ENCODE measurements around the gene VASP.

VASP gene

DNA sequence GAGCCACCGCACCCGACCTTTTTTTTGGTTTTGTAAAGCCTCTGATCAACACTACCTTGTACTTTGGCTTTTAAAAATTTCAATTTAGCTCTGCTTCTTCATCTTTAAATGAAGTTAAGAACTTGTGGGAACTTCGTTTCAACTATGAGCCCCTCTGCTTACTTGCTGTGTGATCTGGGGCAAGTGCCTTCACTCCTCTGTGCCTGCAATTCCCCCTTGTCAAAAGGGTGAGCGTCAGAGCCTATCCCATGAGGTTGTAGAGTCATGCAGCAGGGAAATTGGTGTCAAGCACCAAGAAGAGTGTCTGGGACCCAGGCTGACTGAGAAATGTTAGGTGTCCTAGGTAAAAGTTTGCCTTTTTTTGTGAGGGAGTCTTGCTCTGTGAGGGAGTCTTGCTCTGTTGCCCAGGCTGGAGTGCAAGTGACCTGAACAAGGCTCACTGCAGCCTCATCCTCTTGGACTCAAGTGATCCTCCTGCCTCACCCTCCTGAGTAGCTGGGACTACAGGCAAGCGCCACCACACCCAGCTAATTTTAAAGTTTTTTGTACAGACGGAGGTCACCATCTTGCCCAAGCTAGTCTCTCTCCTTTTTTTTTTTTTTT, 5.7 kb downstream of the VASP start:
- H3K27me3 ChIP-seq (ENCODE audit: control insufficient read depth, insufficient read depth, low read length) = no peaks in the 10 kb centered on the region
- no peak overlapping the region for H3K4me3 ChIP-seq (ENCODE audit: low read length)
- no peaks in the 10 kb centered on the region for H3K9me3 ChIP-seq (ENCODE audit: control insufficient read depth, low read length)
- H3K36me3 ChIP-seq (ENCODE audit: control insufficient read depth, insufficient read depth, low read length) = no peaks in the 10 kb centered on the region
- H3K4me1 ChIP-seq (ENCODE audit: control insufficient read depth, insufficient read depth, low read length) = peaks cover 63% of the 10 kb centered on the region
- no peak overlapping the region for H3K9ac ChIP-seq (ENCODE audit: low read length)

DNA sequence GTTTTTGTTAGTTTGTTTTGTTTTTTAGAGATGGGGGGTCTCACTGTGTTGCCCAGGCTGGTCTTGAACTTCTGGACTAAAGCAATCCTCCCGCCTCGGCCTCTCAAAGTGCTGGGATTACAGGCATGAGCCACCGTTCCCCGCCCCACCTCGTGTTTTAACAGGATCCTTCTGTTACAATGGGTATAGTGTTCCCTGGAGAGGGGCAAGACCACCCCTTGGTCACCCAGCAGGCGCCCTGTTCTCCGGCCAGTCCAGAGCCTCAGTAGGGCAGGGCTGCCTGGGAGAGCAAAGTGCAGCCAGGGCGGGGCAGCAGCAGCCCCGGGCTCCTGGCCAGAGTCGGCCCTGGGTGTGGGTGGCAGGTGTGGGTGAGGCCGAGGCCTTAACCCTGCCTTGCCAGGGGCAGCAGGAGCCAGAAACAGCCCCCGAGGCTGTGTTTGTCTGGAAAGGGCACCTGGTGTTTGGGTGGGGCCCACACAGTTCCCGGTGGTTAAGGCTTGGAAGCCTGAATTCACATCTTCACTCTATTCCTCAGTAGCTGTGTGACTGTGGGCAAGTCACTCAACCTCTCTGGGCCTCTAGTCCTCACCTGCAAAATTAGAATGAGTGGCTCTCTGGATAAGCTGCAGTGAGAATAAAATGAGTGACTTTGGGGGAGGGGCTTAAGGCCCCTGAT, 7.2 kb downstream of the VASP start:
- peaks cover 66% of the 10 kb centered on the region for H3K4me1 ChIP-seq (ENCODE audit: control insufficient read depth, insufficient read depth, low read length)

DNA sequence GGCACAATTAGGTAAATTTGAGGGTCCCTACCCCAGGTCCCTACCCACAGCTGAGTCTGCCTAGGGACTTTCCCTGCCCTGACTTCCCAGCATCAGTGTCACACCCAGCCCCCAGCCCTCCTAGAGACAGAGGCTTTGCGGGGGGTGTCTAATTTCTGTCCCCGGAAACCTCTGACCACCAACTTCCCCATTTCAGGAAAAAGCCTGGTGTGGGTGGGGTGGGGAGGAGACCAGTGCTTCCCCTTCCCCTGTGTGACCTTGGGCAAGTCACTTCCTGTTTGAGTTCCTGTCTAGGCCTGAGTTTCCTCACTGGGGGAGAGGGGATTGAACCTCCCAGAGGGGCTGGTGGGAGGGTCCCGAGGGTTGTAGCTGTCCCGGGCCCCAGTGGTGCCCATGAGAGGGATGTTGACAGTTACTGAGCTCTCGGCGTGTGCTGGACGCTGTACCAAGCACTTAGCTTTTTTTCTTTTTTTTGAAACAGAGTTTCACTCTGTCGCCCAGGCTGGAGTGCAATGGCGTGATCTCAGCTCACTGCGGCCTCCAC, 7.9 kb downstream of the VASP start:
- peak overlapping the region; percentile 1 for H3K4me3 ChIP-seq (ENCODE audit: low read length)
- H3K9me3 ChIP-seq (ENCODE audit: control insufficient read depth, low read length) = no peaks in the 10 kb centered on the region
- no peaks in the 10 kb centered on the region for H3K27me3 ChIP-seq (ENCODE audit: control insufficient read depth, insufficient read depth, low read length)
- H3K4me1 ChIP-seq (ENCODE audit: control insufficient read depth, insufficient read depth, low read length) = peaks cover 65% of the 10 kb centered on the region
- H3K36me3 ChIP-seq (ENCODE audit: control insufficient read depth, insufficient read depth, low read length) = no peaks in the 10 kb centered on the region
- peak overlapping the region; percentile 76 for H3K9ac ChIP-seq (ENCODE audit: low read length)

More for the DNA sequence above, 7.2 kb downstream of the VASP start:
- Histone ChIP-seq H3K36me3 (ENCODE audit: control insufficient read depth, insufficient read depth, low read length) (no peaks in the 10 kb centered on the region), H3K27me3 (ENCODE audit: control insufficient read depth, insufficient read depth, low read length) (no peaks in the 10 kb centered on the region), H3K9ac (ENCODE audit: low read length) (peak overlapping the region; percentile 76), H3K4me3 (ENCODE audit: low read length) (peak overlapping the region; percentile 1), H3K9me3 (ENCODE audit: control insufficient read depth, low read length) (no peaks in the 10 kb centered on the region)

DNA sequence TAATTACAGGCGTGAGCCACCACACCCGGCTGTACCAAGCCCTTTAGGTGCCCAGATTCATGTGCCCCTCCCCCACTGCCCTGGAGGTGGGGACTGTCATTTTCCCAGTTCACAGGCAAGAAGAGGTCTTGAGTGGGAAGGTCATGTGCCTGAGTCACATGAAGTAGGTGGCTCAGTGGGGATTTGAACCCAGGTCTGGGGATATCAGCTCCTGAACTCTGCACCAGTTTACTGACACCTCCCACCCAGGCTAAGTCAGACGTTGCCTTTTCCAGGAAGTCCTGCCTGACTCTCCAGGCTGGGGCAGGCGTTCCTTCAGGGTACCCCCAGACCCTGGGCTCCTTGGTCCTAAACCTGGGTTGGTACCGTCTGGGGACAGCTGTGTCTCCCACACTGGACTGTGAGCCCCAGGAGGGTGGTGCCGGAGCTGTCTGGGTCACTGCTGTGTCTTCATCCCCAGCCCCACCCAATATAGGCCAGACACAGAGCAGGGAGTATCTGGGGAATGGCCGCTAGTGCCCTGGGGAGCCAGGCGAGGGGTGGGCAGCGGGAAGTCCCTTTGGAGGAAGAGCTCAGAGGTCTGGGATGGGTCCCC, 8.6 kb downstream of the VASP start:
- peak overlapping the region; percentile 35 for H3K9ac ChIP-seq (ENCODE audit: low read length)
- H3K36me3 ChIP-seq (ENCODE audit: control insufficient read depth, insufficient read depth, low read length) = no peaks in the 10 kb centered on the region
- H3K4me3 ChIP-seq (ENCODE audit: low read length) = no peak overlapping the region

DNA sequence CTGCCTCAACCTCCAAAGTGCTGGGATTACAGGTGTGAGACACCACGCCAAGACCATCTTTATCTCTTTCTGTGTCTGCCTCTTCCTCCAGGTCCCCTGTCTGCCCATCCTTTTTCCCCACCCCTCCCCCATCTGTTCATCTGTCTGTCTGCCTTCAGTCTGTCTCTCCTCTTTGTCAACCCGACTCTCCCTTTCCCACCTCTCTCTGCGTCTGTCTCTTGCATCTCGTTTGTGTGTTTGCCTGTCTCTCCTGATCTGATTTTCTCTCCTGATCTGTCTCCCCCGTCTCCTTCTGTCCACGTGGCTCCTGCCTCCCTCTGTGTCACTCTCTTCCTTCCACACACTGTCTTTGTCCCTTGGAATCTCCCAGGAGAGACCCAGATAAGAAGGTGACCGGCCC, 10.0 kb downstream of the VASP start:
- H3K36me3 ChIP-seq (ENCODE audit: control insufficient read depth, insufficient read depth, low read length) = peaks cover 4% of the 10 kb centered on the region

More for the DNA sequence above, 8.6 kb downstream of the VASP start:
- Histone ChIP-seq H3K9me3 (ENCODE audit: control insufficient read depth, low read length) (no peaks in the 10 kb centered on the region), H3K4me1 (ENCODE audit: control insufficient read depth, insufficient read depth, low read length) (peaks cover 66% of the 10 kb centered on the region), H3K27me3 (ENCODE audit: control insufficient read depth, insufficient read depth, low read length) (no peaks in the 10 kb centered on the region)

DNA sequence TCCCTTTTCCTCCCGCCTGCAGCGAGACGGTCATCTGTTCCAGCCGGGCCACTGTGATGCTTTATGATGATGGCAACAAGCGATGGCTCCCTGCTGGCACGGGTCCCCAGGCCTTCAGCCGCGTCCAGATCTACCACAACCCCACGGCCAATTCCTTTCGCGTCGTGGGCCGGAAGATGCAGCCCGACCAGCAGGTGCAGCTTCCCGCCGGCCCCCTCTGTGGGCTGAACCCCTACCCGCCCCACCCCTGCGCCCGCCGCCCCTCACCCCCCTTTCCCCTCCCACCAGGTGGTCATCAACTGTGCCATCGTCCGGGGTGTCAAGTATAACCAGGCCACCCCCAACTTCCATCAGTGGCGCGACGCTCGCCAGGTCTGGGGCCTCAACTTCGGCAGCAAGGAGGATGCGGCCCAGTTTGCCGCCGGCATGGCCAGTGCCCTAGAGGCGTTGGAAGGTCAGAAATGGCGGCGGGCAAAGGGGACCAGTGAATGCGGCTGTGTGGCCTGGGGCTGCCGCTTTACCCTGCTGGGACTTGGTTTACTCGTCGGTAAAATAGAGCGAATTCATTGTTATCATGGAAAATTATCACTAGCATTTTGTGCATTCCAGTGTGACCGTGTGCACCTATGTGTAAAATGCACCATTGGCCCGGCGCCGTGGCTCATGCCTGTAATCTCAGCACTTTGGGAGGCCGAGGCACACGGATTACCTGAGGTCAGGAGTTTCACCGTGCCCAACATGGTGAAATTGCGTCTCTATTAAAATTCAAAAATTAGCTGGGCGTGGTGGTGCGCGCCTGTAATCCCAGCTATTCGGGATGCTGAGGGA, 10.6 kb downstream of the VASP start:
- H3K4me3 ChIP-seq (ENCODE audit: low read length) = no peak overlapping the region
- H3K36me3 ChIP-seq (ENCODE audit: control insufficient read depth, insufficient read depth, low read length) = peaks cover 7% of the 10 kb centered on the region
- H3K9me3 ChIP-seq (ENCODE audit: control insufficient read depth, low read length) = no peaks in the 10 kb centered on the region
- no peaks in the 10 kb centered on the region for H3K27me3 ChIP-seq (ENCODE audit: control insufficient read depth, insufficient read depth, low read length)
- peaks cover 74% of the 10 kb centered on the region for H3K4me1 ChIP-seq (ENCODE audit: control insufficient read depth, insufficient read depth, low read length)
- no peak overlapping the region for H3K9ac ChIP-seq (ENCODE audit: low read length)

More for the DNA sequence above, 10.0 kb downstream of the VASP start:
- H3K4me3 ChIP-seq (ENCODE audit: low read length) = no peak overlapping the region
- H3K27me3 ChIP-seq (ENCODE audit: control insufficient read depth, insufficient read depth, low read length) = no peaks in the 10 kb centered on the region
- H3K9me3 ChIP-seq (ENCODE audit: control insufficient read depth, low read length) = no peaks in the 10 kb centered on the region
- H3K9ac ChIP-seq (ENCODE audit: low read length) = no peak overlapping the region
- H3K4me1 ChIP-seq (ENCODE audit: control insufficient read depth, insufficient read depth, low read length) = peaks cover 71% of the 10 kb centered on the region

DNA sequence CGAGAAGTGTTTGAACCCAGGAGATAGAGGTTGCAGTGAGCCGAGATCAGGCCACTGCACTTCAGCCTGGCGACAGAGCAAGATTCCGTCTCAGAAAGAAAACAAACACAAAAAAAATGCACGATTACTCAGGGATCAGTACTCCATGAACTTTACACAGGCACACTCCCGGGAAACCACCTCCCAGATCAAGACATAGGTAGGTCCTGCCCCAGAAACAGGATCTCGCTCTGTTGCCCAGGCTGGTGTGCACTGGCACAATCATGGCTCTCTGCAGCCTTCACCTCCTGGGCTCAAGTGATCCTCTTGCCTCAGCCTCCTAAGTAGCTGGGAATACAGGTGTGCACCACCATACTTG, 11.2 kb downstream of the VASP start:
- H3K9ac ChIP-seq (ENCODE audit: low read length) = no peak overlapping the region
- peaks cover 7% of the 10 kb centered on the region for H3K36me3 ChIP-seq (ENCODE audit: control insufficient read depth, insufficient read depth, low read length)
- H3K9me3 ChIP-seq (ENCODE audit: control insufficient read depth, low read length) = no peaks in the 10 kb centered on the region
- H3K4me3 ChIP-seq (ENCODE audit: low read length) = no peak overlapping the region
- H3K27me3 ChIP-seq (ENCODE audit: control insufficient read depth, insufficient read depth, low read length) = no peaks in the 10 kb centered on the region
- peaks cover 68% of the 10 kb centered on the region for H3K4me1 ChIP-seq (ENCODE audit: control insufficient read depth, insufficient read depth, low read length)

DNA sequence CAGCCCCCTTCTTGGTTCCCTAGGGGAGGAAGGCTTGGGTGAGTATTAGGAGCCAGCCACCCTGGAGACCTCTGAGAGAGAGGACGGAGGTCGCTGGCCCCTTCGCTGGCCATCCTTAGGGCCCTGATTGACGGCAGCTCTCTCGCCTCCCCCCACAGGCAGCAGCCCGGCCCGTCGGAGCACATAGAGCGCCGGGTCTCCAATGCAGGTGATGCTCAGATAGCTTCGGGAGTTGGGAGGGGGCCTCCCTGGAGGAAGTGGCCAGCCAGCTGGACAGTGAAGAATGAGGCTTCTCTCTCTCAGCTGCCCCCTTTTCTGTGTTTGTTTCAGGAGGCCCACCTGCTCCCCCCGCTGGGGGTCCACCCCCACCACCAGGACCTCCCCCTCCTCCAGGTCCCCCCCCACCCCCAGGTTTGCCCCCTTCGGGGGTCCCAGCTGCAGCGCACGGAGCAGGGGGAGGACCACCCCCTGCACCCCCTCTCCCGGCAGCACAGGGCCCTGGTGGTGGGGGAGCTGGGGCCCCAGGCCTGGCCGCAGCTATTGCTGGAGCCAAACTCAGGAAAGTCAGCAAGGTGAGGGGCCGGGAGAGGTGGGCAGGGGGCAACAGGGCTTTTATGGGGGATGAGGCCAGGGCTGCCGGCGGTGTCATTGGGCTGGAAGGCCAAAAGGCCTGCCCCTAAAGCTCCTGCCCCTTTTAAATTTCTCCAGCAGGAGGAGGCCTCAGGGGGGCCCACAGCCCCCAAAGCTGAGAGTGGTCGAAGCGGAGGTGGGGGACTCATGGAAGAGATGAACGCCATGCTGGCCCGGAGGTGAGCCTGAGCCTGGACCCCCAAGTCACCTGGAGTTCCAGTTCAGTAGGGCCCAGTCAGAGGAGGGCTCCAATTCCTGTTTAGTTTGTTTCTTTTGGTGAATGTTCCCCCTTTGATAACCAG, 15.0 kb downstream of the VASP start:
- H3K36me3 ChIP-seq (ENCODE audit: control insufficient read depth, insufficient read depth, low read length) = peaks cover 22% of the 10 kb centered on the region
- no peaks in the 10 kb centered on the region for H3K27me3 ChIP-seq (ENCODE audit: control insufficient read depth, insufficient read depth, low read length)
- no peak overlapping the region for H3K9ac ChIP-seq (ENCODE audit: low read length)
- H3K4me1 ChIP-seq (ENCODE audit: control insufficient read depth, insufficient read depth, low read length) = peaks cover 35% of the 10 kb centered on the region
- H3K4me3 ChIP-seq (ENCODE audit: low read length) = no peak overlapping the region
- no peaks in the 10 kb centered on the region for H3K9me3 ChIP-seq (ENCODE audit: control insufficient read depth, low read length)

DNA sequence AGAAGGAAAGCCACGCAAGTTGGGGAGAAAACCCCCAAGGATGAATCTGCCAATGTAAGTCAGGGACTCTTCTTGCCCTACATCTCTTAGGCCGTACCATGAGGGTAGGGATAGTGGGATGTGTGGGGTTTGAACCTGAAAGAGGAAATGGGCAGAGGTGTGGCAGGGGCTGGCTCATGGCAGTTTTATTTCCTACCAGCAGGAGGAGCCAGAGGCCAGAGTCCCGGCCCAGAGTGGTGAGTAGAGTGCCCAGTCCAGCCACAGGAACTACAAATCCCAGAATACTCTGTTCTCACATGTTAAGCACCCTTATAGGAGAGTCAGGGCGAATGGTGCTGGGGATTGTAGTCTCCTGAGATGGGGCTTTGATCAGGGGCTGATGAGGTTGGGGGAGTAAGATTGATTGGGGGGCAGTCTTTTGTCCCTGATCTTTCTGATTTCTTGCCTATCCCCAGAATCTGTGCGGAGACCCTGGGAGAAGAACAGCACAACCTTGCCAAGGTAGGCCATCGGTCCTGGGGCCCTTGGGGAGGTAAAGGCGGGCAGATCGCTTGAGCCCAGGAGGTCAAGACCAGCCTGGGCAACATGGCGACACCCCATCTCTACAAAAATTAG, 16.5 kb downstream of the VASP start:
- H3K9ac ChIP-seq (ENCODE audit: low read length) = no peak overlapping the region
- H3K27me3 ChIP-seq (ENCODE audit: control insufficient read depth, insufficient read depth, low read length) = no peaks in the 10 kb centered on the region
- H3K36me3 ChIP-seq (ENCODE audit: control insufficient read depth, insufficient read depth, low read length) = peaks cover 22% of the 10 kb centered on the region
- H3K4me3 ChIP-seq (ENCODE audit: low read length) = no peak overlapping the region
- peaks cover 36% of the 10 kb centered on the region for H3K4me1 ChIP-seq (ENCODE audit: control insufficient read depth, insufficient read depth, low read length)
- no peaks in the 10 kb centered on the region for H3K9me3 ChIP-seq (ENCODE audit: control insufficient read depth, low read length)

DNA sequence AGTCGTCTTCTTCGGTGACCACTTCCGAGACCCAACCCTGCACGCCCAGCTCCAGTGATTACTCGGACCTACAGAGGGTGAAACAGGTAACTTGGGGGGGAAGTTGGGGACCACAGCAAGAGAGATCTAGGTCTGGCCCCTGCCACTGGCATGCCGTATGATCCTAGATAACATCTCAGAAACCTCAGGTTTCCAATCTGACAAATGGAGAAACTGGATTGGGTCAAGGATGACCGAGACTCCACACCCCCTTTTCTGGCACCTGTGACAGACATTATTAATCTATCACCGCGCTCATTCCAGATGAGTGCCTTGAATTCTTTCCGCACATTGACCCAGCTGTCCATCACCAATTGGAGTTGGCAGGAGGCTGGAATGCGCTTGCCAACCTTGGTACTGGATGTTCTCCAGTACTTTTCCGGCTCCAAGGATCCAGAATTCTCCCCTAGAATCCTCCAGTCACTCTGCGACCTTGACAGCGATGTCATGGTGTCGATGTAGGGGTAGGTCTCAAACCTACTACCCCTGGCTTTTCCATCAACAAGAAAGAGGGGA, 17.4 kb downstream of the VASP start:
- Histone ChIP-seq H3K4me3 (ENCODE audit: low read length) (no peak overlapping the region), H3K4me1 (ENCODE audit: control insufficient read depth, insufficient read depth, low read length) (peaks cover 41% of the 10 kb centered on the region), H3K9me3 (ENCODE audit: control insufficient read depth, low read length) (no peaks in the 10 kb centered on the region), H3K27me3 (ENCODE audit: control insufficient read depth, insufficient read depth, low read length) (no peaks in the 10 kb centered on the region), H3K36me3 (ENCODE audit: control insufficient read depth, insufficient read depth, low read length) (peaks cover 22% of the 10 kb centered on the region), H3K9ac (ENCODE audit: low read length) (no peak overlapping the region)
